ENCODE measurements around the gene TMEM115. TPM values are rescaled to one million over a fixed set of nuclear protein-coding genes. Genes with fewer than 3 reads are reported as not detected.

The TMEM115 gene, protein sequence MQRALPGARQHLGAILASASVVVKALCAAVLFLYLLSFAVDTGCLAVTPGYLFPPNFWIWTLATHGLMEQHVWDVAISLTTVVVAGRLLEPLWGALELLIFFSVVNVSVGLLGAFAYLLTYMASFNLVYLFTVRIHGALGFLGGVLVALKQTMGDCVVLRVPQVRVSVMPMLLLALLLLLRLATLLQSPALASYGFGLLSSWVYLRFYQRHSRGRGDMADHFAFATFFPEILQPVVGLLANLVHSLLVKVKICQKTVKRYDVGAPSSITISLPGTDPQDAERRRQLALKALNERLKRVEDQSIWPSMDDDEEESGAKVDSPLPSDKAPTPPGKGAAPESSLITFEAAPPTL
- total RNA-seq (2021) (17.3 and 19.4 TPM in 2 replicates), Bru-seq, nascent RNA (percentile 56 among the genes with signal in this experiment), BruChase-seq, experiment 1, labeled RNA remaining after a 2-hour chase (percentile 62 among the genes with signal in this experiment), BruChase-seq, experiment 2, labeled RNA remaining after a 6-hour chase (percentile 60 among the genes with signal in this experiment)
- long read RNA-seq, transcript TMEM115-201 (2 exons, 2,197 nt), result major isoform, 37 of 37 reads
- long read RNA-seq, partial matches to known transcripts, result 0 of 37 reads
- long read RNA-seq, other reads (novel, unspliced or antisense), result 0 of 37 reads

DNA sequence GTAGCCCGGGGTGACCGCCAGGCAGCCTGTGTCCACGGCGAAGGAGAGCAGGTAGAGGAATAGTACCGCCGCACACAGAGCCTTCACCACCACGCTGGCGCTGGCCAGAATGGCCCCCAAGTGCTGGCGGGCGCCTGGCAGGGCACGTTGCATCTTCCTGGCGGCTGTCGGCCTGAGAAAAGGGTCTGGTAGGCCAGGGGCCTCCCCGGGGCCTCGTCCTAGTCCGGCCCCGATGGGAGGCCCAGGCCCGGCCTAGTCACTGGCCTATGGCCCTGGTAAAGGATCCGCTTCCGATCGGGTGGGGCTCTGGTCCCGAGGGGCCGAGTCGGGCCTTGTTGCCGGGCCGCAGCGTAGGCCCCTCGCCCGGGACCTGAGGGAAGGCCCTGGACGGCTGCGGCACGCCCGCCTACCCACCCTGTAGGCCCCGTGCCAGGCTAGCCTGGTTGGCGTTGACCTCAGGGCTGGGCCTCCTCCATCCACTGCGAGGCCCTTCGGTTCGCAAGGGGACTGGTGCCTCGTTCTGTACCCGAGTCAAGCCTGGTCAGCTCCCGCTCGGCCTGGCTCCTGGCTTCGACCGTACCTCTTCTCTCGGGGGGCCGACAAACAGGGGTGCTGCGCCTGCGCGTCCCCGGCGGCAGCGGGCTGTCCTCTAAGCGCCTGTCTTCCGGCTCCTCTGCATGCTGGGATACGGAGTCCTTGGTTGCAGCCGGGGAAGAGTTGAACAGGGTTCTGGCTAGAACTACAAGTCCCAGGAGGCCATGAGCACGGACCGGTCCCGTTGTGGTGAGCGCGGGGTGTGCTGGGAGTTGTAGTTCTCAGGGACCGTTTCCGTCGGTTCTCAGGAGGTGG is at the start of gene TMEM115:
TMEM115 (minus strand) TSS at position 611 of the 849 bp plus-strand sequence; CDS start at position 153, 458 bp downstream.
- no peaks in the 10 kb centered on the region for H3K4me1 ChIP-seq (ENCODE audit: insufficient read depth, low read length, poor library complexity, severe bottlenecking)
- TSS peak; percentile 60 for BruUV-seq (replicated peaks)
- no peaks in the 10 kb centered on the region for H3K9me3 ChIP-seq (ENCODE audit: low read depth, low read length, poor library complexity, severe bottlenecking)
- H3K4me3 ChIP-seq (ENCODE audit: low read depth, low read length, poor library complexity, severe bottlenecking), result peak within 1 kb of the TSS; percentile 72
- H3K27me3 ChIP-seq (replicated peaks; ENCODE audit: insufficient read depth, low read depth, low read length, poor library complexity), result no peaks in the 10 kb centered on the region
- ChIA-PET POLR2A (ENCODE audit: low non-redundant PET) (no interaction called here), CTCF (interaction anchor here (0.5 kb wide), 1 partner anchor 101 kb away, joined by 3 read pairs; no protein-coding TSS in a partner anchor)
- peak; percentile 96 for DNase-seq (ENCODE audit: low spot score)
- TF ChIP-seq EZH2 (IDR thresholded peaks at IDR 0.05; ENCODE audit: borderline replicate concordance, low read depth, low read length, poor library complexity, severe bottlenecking), result no peak
- TF ChIP-seq, protein P1, sequence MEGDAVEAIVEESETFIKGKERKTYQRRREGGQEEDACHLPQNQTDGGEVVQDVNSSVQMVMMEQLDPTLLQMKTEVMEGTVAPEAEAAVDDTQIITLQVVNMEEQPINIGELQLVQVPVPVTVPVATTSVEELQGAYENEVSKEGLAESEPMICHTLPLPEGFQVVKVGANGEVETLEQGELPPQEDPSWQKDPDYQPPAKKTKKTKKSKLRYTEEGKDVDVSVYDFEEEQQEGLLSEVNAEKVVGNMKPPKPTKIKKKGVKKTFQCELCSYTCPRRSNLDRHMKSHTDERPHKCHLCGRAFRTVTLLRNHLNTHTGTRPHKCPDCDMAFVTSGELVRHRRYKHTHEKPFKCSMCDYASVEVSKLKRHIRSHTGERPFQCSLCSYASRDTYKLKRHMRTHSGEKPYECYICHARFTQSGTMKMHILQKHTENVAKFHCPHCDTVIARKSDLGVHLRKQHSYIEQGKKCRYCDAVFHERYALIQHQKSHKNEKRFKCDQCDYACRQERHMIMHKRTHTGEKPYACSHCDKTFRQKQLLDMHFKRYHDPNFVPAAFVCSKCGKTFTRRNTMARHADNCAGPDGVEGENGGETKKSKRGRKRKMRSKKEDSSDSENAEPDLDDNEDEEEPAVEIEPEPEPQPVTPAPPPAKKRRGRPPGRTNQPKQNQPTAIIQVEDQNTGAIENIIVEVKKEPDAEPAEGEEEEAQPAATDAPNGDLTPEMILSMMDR (conservative IDR thresholded peaks at IDR 0.05; ENCODE audit: low read depth, low read length), result no peak
- intact Hi-C loops (cut with micrococcal nuclease; ENCODE audit: unreplicated experiment), result no loop called here
- peak within 1 kb of the TSS; percentile 76 for H3K27ac ChIP-seq (ENCODE audit: low read depth, low read length, poor library complexity, severe bottlenecking)
- H3K36me3 ChIP-seq (ENCODE audit: insufficient read depth, low read length, poor library complexity, severe bottlenecking), result peaks cover 2% of the 10 kb centered on the region

DNA sequence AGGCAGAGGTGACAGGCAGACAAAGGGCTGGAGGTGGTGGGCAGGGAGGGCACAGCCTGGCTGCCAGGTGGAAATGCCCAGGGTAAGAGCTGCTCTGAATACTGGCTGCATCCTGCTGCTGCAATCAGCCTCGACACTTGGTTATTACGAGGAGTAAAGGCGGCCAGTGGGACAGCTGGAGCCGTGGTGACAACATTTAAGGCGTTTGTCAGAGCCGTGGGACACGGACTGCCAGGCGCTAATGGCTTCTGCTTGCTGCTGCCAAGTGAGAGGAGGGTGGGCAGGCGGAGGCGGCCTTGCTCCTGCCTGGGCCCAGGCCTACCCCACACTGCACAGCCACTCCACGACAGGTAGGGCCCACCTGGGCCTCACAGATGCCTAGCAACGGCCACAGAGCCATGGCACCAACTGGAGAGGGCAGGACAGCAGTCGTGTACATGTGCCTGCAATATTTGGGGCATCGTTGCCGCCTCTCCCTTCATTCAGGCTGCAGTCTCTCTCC is 49.2 kb upstream of the TMEM115 start:
- TF ChIP-seq, protein P1 (conservative IDR thresholded peaks at IDR 0.05; ENCODE audit: low read depth, low read length), result no peak
- TF ChIP-seq EZH2 (IDR thresholded peaks at IDR 0.05; ENCODE audit: borderline replicate concordance, low read depth, low read length, poor library complexity, severe bottlenecking), result no peak
- Histone ChIP-seq H3K9me3 (ENCODE audit: low read depth, low read length, poor library complexity, severe bottlenecking) (no peaks in the 10 kb centered on the region), H3K4me1 (ENCODE audit: insufficient read depth, low read length, poor library complexity, severe bottlenecking) (no peaks in the 10 kb centered on the region), H3K36me3 (ENCODE audit: insufficient read depth, low read length, poor library complexity, severe bottlenecking) (no peaks in the 10 kb centered on the region), H3K27ac (ENCODE audit: low read depth, low read length, poor library complexity, severe bottlenecking) (no peak overlapping the region), H3K4me3 (ENCODE audit: low read depth, low read length, poor library complexity, severe bottlenecking) (no peak overlapping the region), H3K27me3 (replicated peaks; ENCODE audit: insufficient read depth, low read depth, low read length, poor library complexity) (no peaks in the 10 kb centered on the region)
- intact Hi-C loops (cut with micrococcal nuclease; ENCODE audit: unreplicated experiment), result no loop called here
- no peak for DNase-seq (ENCODE audit: low spot score)
- POLR2A ChIA-PET (ENCODE audit: low non-redundant PET), result no interaction called here
- CTCF ChIA-PET, result no interaction called here
- BruUV-seq (replicated peaks), result no TSS peak

DNA sequence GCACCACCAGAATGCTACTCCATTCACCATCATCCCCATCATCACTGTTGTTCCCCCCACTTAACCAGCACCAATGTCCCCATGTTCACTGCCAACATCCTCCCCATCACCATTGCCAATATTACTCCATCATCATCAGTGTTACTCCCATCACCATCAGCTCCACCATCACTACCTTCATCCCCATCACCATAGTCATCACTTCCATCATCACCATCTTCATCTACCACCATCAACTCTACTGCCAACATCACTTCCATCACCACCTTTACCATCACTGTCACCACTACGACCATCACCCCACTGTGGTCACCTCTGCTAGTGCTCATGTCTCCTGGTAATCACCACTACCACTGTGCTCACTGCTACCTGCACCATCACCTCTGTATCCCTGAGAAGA is 47.2 kb upstream of the TMEM115 start:
- no peak for DNase-seq (ENCODE audit: low spot score)
- intact Hi-C loops (cut with micrococcal nuclease; ENCODE audit: unreplicated experiment), result no loop called here
- Histone ChIP-seq H3K27ac (ENCODE audit: low read depth, low read length, poor library complexity, severe bottlenecking) (no peak overlapping the region), H3K4me3 (ENCODE audit: low read depth, low read length, poor library complexity, severe bottlenecking) (no peak overlapping the region), H3K9me3 (ENCODE audit: low read depth, low read length, poor library complexity, severe bottlenecking) (no peaks in the 10 kb centered on the region), H3K27me3 (replicated peaks; ENCODE audit: insufficient read depth, low read depth, low read length, poor library complexity) (no peaks in the 10 kb centered on the region), H3K36me3 (ENCODE audit: insufficient read depth, low read length, poor library complexity, severe bottlenecking) (no peaks in the 10 kb centered on the region), H3K4me1 (ENCODE audit: insufficient read depth, low read length, poor library complexity, severe bottlenecking) (no peaks in the 10 kb centered on the region)
- ChIA-PET POLR2A (ENCODE audit: low non-redundant PET) (no interaction called here), CTCF (no interaction called here)
- TF ChIP-seq EZH2 (IDR thresholded peaks at IDR 0.05; ENCODE audit: borderline replicate concordance, low read depth, low read length, poor library complexity, severe bottlenecking), result no peak
- BruUV-seq (replicated peaks), result no TSS peak
